Stomach (tissue), 4 donors: Measurements from ENCODE around the gene GNAO1.

Source experiments
- POLR2AphosphoS5 ChIP-seq, 3 donors: sonication (generic); formaldehyde crosslinking; IDR thresholded peaks; one replicate each; pipeline ENCODE4 v1.6.1; 2016; ENCODE audit warnings: antibody characterized with exemption in 3 of 3
- TF ChIP-seq, protein P1 (sequence below), 7 experiments: fragments of 450-650 bp in 4 of 7; fragments of 200-600 bp in 3 of 7; sonication (generic) in 3 of 7; IDR thresholded peaks; one replicate each; pipeline ENCODE4 v1.5.1; 2016 to 2019; ENCODE audit warnings: antibody characterized with exemption in 7 of 7, control low read depth in 2 of 7, mild to moderate bottlenecking in 1 of 7

DNA sequence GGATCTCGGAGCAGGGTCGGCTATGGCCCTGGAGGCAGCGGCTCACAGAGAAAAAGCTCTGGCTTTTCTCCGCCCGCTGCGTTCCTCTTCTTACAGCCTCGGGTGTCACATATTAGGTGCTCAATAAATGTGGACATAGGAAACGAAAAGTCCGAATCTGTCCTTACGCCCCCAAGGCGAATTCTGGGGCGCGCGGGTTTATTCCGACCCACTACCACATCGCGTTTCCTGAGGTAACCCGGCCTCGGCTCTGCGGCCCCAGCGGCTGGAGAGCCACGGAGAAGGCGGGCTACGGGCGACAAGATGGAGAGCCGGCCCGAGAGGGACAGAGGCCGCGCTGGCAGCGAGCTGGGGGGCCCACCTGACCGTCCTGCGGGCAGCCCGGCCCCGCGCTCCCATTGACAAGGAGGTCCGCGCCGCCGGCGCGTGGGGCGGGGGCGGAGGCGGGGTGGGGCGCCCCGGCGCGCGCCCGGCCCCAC lies 573 bp upstream of the GNAO1 start:
- TF ChIP-seq, protein P1, sequence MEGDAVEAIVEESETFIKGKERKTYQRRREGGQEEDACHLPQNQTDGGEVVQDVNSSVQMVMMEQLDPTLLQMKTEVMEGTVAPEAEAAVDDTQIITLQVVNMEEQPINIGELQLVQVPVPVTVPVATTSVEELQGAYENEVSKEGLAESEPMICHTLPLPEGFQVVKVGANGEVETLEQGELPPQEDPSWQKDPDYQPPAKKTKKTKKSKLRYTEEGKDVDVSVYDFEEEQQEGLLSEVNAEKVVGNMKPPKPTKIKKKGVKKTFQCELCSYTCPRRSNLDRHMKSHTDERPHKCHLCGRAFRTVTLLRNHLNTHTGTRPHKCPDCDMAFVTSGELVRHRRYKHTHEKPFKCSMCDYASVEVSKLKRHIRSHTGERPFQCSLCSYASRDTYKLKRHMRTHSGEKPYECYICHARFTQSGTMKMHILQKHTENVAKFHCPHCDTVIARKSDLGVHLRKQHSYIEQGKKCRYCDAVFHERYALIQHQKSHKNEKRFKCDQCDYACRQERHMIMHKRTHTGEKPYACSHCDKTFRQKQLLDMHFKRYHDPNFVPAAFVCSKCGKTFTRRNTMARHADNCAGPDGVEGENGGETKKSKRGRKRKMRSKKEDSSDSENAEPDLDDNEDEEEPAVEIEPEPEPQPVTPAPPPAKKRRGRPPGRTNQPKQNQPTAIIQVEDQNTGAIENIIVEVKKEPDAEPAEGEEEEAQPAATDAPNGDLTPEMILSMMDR (IDR thresholded peaks at IDR 0.05) = no peak
- no peak for TF ChIP-seq POLR2AphosphoS5 (IDR thresholded peaks at IDR 0.05)
